ENCODE data around the gene MGAT5B.
A peak's percentile ranks its signal among the peaks of the same experiment; 100 is the strongest.

The MGAT5B gene

DNA sequence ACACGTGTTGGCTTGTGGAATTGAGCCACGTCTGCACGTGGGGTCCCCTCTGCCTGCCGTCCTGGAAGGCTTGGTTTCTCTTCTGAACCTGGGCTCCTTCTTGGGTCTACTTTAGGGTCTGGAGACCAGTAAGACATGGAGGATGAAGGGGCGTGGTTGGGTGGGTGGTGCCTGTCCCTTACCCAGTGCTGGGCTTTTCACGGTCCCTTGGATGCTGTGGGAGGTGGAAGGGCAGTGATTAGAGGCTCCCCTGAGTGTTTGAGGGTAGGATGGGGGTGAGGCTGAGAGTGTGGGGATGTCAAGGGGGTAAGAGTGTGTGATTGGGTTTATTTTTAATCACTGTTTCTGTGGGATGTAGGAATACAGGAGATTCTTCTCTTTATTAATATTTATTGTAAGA, 38.3 kb downstream of the MGAT5B start:
- DNase-seq = no peak
- Histone ChIP-seq H3K79me2 (ENCODE audit: low read length) (no peaks in the 10 kb centered on the region), H3K27me3 (replicated peaks; ENCODE audit: insufficient read depth, low read length) (peaks cover 84% of the 10 kb centered on the region), H3K9ac (ENCODE audit: low read length) (no peak overlapping the region), H4K20me1 (ENCODE audit: insufficient read depth, low read length) (no peaks in the 10 kb centered on the region), H3K36me3 (replicated peaks; ENCODE audit: insufficient read depth, low read length) (no peaks in the 10 kb centered on the region), H3K4me2 (ENCODE audit: low read depth, low read length) (no peak overlapping the region), H3K9me2 (replicated peaks; ENCODE audit: insufficient read depth, low read length) (no peaks in the 10 kb centered on the region), H3K4me3 (ENCODE audit: low read length) (no peak overlapping the region), H3F3A (ENCODE audit: insufficient read depth, low read length) (no peaks in the 10 kb centered on the region), H3K4me1 (ENCODE audit: low read length) (no peaks in the 10 kb centered on the region), H3K27ac (ENCODE audit: low read length) (no peak overlapping the region), H2AFZ (ENCODE audit: low read length) (no peak overlapping the region), H3K9me3 (replicated peaks; ENCODE audit: insufficient read depth, low read length) (no peaks in the 10 kb centered on the region)
- no peak for TF ChIP-seq EZH2 (optimal IDR thresholded peaks at IDR 0.05; ENCODE audit: low read depth, low read length)
- TF ChIP-seq EZH2phosphoT487 (IDR thresholded peaks at IDR 0.05; ENCODE audit: low read length) = no peak
- TF ChIP-seq, protein P1, sequence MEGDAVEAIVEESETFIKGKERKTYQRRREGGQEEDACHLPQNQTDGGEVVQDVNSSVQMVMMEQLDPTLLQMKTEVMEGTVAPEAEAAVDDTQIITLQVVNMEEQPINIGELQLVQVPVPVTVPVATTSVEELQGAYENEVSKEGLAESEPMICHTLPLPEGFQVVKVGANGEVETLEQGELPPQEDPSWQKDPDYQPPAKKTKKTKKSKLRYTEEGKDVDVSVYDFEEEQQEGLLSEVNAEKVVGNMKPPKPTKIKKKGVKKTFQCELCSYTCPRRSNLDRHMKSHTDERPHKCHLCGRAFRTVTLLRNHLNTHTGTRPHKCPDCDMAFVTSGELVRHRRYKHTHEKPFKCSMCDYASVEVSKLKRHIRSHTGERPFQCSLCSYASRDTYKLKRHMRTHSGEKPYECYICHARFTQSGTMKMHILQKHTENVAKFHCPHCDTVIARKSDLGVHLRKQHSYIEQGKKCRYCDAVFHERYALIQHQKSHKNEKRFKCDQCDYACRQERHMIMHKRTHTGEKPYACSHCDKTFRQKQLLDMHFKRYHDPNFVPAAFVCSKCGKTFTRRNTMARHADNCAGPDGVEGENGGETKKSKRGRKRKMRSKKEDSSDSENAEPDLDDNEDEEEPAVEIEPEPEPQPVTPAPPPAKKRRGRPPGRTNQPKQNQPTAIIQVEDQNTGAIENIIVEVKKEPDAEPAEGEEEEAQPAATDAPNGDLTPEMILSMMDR (IDR thresholded peaks at IDR 0.05; ENCODE audit: low read length) = no peak

DNA sequence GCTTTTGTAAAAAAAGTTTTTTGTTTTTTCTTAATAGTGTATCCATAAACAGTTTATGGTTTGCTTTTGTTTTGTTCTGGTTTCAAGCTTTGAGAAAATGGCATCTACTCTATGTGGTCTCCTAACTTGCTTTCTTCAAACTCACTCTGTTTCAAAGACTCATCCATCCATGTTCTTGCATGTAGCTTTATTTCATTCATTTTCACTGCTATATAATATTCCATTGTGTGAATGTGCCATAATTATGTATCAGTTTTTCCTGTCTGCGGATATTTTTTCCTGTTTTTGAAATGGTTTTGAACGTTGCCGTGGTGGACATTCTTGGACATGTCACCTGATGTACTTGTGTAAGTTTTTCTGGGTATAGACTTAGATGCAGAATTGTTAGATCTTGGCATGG, 39.1 kb downstream of the MGAT5B start:
- no peak for DNase-seq
- no peaks in the 10 kb centered on the region for H3K4me1 ChIP-seq (ENCODE audit: low read length)
- H3K9me3 ChIP-seq (replicated peaks; ENCODE audit: insufficient read depth, low read length) = no peaks in the 10 kb centered on the region
- no peak overlapping the region for H3K4me2 ChIP-seq (ENCODE audit: low read depth, low read length)
- no peaks in the 10 kb centered on the region for H3K79me2 ChIP-seq (ENCODE audit: low read length)
- TF ChIP-seq EZH2phosphoT487 (IDR thresholded peaks at IDR 0.05; ENCODE audit: low read length) (no peak), EZH2 (optimal IDR thresholded peaks at IDR 0.05; ENCODE audit: low read depth, low read length) (no peak)
- TF ChIP-seq, protein P1 (IDR thresholded peaks at IDR 0.05; ENCODE audit: low read length) = no peak
- H3F3A ChIP-seq (ENCODE audit: insufficient read depth, low read length) = no peaks in the 10 kb centered on the region
- no peaks in the 10 kb centered on the region for H3K9me2 ChIP-seq (replicated peaks; ENCODE audit: insufficient read depth, low read length)
- H3K27ac ChIP-seq (ENCODE audit: low read length) = no peak overlapping the region
- no peaks in the 10 kb centered on the region for H4K20me1 ChIP-seq (ENCODE audit: insufficient read depth, low read length)
- H2AFZ ChIP-seq (ENCODE audit: low read length) = no peak overlapping the region
- H3K9ac ChIP-seq (ENCODE audit: low read length) = no peak overlapping the region
- H3K36me3 ChIP-seq (replicated peaks; ENCODE audit: insufficient read depth, low read length) = no peaks in the 10 kb centered on the region
- H3K4me3 ChIP-seq (ENCODE audit: low read length) = no peak overlapping the region
- H3K27me3 ChIP-seq (replicated peaks; ENCODE audit: insufficient read depth, low read length) = peaks cover 84% of the 10 kb centered on the region

DNA sequence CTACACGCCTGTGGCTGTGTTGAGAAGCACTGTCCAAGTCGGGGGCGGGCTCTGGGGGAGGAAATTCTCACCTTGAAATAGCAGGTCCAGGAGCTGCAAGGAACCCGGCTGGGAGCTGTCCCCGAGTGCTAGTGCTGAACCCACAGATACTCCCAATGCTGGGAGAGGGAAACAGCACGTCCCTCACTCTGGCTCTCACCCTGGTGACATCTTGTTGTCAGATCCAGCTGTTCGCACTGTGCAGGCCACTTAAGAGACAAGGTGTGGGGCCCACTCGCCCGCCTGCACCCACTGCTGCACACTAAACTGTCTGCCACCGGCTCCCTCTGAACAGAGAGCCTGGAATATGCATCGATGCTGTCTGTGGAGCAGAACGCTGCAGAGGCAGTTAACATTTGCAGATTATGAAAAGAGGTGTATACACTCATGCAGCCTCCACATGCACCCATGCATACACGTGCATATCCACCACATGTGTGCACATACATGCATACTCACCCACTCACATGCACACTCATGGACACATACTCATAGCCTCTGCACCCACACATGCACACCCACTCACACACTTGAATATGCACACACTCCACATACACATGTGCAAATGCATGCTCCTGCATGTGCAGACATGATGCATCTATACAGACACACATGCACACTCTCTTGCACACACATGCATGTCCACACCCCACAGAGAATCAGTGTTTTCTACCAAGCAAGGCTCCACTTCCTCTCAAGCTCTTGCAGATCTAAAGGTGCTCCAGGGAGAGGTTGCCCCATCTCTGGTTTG, 42.0 kb downstream of the MGAT5B start:
- Histone ChIP-seq H3K9me2 (replicated peaks; ENCODE audit: insufficient read depth, low read length) (no peaks in the 10 kb centered on the region), H3K36me3 (replicated peaks; ENCODE audit: insufficient read depth, low read length) (no peaks in the 10 kb centered on the region), H4K20me1 (ENCODE audit: insufficient read depth, low read length) (no peaks in the 10 kb centered on the region), H3K4me1 (ENCODE audit: low read length) (no peaks in the 10 kb centered on the region), H3K9me3 (replicated peaks; ENCODE audit: insufficient read depth, low read length) (no peaks in the 10 kb centered on the region), H2AFZ (ENCODE audit: low read length) (no peak overlapping the region), H3K4me2 (ENCODE audit: low read depth, low read length) (no peak overlapping the region), H3K4me3 (ENCODE audit: low read length) (no peak overlapping the region), H3F3A (ENCODE audit: insufficient read depth, low read length) (no peaks in the 10 kb centered on the region), H3K27me3 (replicated peaks; ENCODE audit: insufficient read depth, low read length) (peaks cover 85% of the 10 kb centered on the region), H3K9ac (ENCODE audit: low read length) (no peak overlapping the region), H3K79me2 (ENCODE audit: low read length) (no peaks in the 10 kb centered on the region), H3K27ac (ENCODE audit: low read length) (no peak overlapping the region)
- DNase-seq = peak; percentile 66
- TF ChIP-seq, protein P1 (IDR thresholded peaks at IDR 0.05; ENCODE audit: low read length) = no peak
- TF ChIP-seq EZH2 (optimal IDR thresholded peaks at IDR 0.05; ENCODE audit: low read depth, low read length) (no peak), EZH2phosphoT487 (IDR thresholded peaks at IDR 0.05; ENCODE audit: low read length) (no peak)
